ENCODE results near the gene MAMDC2. TPM values are rescaled to one million over a fixed set of nuclear protein-coding genes. Genes with fewer than 3 reads are reported as not detected.

MAMDC2 gene
- total RNA-seq, 1 donor from 2014 or later = 3.4 TPM

GRCh38 chr9:70000469-70000868, 43.2 kb upstream of the MAMDC2 start:
- Histone ChIP-seq H3K4me1 (no peaks in the 10 kb centered on the region), H3K36me3 (no peaks in the 10 kb centered on the region), H3K27ac (no peak overlapping the region), H3K9me3 (no peaks in the 10 kb centered on the region), H3K27me3 (no peaks in the 10 kb centered on the region), H3K4me3 (no peak overlapping the region)
- no peak for DNase-seq (ENCODE audit: low spot score in 2 of 2)
- TF ChIP-seq, protein P1, sequence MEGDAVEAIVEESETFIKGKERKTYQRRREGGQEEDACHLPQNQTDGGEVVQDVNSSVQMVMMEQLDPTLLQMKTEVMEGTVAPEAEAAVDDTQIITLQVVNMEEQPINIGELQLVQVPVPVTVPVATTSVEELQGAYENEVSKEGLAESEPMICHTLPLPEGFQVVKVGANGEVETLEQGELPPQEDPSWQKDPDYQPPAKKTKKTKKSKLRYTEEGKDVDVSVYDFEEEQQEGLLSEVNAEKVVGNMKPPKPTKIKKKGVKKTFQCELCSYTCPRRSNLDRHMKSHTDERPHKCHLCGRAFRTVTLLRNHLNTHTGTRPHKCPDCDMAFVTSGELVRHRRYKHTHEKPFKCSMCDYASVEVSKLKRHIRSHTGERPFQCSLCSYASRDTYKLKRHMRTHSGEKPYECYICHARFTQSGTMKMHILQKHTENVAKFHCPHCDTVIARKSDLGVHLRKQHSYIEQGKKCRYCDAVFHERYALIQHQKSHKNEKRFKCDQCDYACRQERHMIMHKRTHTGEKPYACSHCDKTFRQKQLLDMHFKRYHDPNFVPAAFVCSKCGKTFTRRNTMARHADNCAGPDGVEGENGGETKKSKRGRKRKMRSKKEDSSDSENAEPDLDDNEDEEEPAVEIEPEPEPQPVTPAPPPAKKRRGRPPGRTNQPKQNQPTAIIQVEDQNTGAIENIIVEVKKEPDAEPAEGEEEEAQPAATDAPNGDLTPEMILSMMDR (IDR thresholded peaks at IDR 0.05) = no peak
- intact Hi-C loops (cut with DNase I) = no loop called here

DNA sequence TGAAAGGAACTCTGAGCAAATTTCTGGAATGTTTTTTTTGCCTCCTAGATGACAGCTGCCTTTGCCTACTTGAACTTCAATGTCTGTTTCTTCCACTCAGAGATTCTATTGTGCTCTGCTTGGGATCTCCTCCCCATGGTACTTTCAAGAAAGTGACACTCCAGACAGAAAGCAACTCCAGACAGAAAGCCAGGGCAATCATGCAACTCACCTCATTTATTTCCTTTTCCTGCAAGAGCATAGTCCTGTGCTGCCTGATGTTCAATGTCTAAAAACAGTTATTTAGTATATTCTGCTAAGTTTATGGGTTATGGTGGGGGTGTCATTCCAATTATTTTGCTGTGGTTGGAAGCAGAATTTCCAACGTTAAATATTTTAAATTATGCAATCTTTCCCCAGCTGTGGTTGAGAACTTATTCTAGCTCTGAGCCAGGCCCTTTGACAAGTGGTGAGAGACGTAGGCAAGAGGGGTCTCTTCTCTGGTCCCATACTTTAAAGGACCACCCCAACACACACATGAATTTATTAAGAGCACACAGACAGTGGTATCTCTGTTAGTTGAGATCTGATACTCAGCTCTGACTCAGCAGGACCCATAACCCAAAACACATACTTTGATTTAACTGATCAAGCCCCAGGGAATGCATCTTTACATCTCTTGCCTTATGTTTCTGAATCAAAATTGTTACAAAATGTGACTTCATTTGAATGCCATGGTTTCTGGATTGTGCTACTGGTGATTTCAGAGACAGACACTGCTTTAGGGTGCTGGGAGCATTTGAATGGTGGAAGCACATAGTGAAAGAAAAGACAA, 39.5 kb upstream of the MAMDC2 start:
- intact Hi-C loops (cut with DNase I) = no loop called here
- H3K27ac ChIP-seq = no peak overlapping the region
- H3K4me1 ChIP-seq = no peaks in the 10 kb centered on the region
- no peak overlapping the region for H3K4me3 ChIP-seq
- no peaks in the 10 kb centered on the region for H3K36me3 ChIP-seq
- no peaks in the 10 kb centered on the region for H3K27me3 ChIP-seq
- TF ChIP-seq, protein P1 (IDR thresholded peaks at IDR 0.05) = no peak
- DNase-seq (ENCODE audit: low spot score in 2 of 2) = no peak
- H3K9me3 ChIP-seq = no peaks in the 10 kb centered on the region

DNA sequence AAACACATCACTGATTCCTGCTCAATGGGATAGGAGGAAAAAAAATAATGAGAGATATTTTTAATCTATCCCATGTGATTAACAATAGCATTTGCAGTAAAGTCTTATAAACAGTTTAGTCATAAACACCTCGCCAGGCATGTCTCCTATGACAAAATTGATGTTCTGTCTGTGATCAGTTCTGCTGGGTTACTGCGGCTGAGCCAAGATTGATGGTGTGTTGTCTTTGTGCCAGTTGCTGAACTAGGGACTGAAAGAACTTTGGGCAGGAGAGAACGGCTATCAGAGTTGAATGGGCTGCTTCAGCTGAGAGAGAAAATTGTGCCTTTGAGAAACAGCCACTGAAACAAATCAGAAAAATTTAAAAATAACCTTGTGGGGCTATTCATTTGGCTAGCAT, 37.3 kb upstream of the MAMDC2 start:
- H3K9me3 ChIP-seq = no peaks in the 10 kb centered on the region
- TF ChIP-seq, protein P1 (IDR thresholded peaks at IDR 0.05) = no peak
- DNase-seq (ENCODE audit: low spot score in 2 of 2) = no peak
- intact Hi-C loops (cut with DNase I) = no loop called here
- H3K27ac ChIP-seq = no peak overlapping the region
- no peaks in the 10 kb centered on the region for H3K27me3 ChIP-seq
- H3K36me3 ChIP-seq = no peaks in the 10 kb centered on the region
- no peak overlapping the region for H3K4me3 ChIP-seq
- H3K4me1 ChIP-seq = no peaks in the 10 kb centered on the region

- Histone ChIP-seq H3K36me3 (no peaks in the 10 kb centered on the region), H3K9me3 (no peaks in the 10 kb centered on the region), H3K4me1 (no peaks in the 10 kb centered on the region), H3K27ac (no peak overlapping the region), H3K27me3 (no peaks in the 10 kb centered on the region), H3K4me3 (no peak overlapping the region)
- intact Hi-C loops (cut with DNase I) = no loop called here
- TF ChIP-seq, protein P1 (IDR thresholded peaks at IDR 0.05) = no peak
- DNase-seq (ENCODE audit: low spot score in 2 of 2) = no peak
These were observed 35.8 kb upstream of the MAMDC2 start for GRCh38 chr9:70007831-70008230.

GRCh38 chr9:70010015-70010414, 33.6 kb upstream of the MAMDC2 start:
- TF ChIP-seq, protein P1 (IDR thresholded peaks at IDR 0.05) = no peak
- Histone ChIP-seq H3K4me1 (no peaks in the 10 kb centered on the region), H3K9me3 (no peaks in the 10 kb centered on the region), H3K27me3 (no peaks in the 10 kb centered on the region), H3K27ac (no peak overlapping the region), H3K4me3 (no peak overlapping the region), H3K36me3 (no peaks in the 10 kb centered on the region)
- no peak for DNase-seq (ENCODE audit: low spot score in 2 of 2)
- intact Hi-C loops (cut with DNase I) = no loop called here

Measured in ascending aorta (tissue), 2 donors.